NOMO-1 (cell line): ENCODE data around the gene TADA3.

Source experiments
- DNase-seq, 2 experiments: peaks; one replicate each; lab custom pipeline; 2025; ENCODE audit not compliant: unreplicated experiment in 2 of 2; lab: John Stamatoyannopoulos, UW

The TADA3 gene, protein sequence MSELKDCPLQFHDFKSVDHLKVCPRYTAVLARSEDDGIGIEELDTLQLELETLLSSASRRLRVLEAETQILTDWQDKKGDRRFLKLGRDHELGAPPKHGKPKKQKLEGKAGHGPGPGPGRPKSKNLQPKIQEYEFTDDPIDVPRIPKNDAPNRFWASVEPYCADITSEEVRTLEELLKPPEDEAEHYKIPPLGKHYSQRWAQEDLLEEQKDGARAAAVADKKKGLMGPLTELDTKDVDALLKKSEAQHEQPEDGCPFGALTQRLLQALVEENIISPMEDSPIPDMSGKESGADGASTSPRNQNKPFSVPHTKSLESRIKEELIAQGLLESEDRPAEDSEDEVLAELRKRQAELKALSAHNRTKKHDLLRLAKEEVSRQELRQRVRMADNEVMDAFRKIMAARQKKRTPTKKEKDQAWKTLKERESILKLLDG

DNA sequence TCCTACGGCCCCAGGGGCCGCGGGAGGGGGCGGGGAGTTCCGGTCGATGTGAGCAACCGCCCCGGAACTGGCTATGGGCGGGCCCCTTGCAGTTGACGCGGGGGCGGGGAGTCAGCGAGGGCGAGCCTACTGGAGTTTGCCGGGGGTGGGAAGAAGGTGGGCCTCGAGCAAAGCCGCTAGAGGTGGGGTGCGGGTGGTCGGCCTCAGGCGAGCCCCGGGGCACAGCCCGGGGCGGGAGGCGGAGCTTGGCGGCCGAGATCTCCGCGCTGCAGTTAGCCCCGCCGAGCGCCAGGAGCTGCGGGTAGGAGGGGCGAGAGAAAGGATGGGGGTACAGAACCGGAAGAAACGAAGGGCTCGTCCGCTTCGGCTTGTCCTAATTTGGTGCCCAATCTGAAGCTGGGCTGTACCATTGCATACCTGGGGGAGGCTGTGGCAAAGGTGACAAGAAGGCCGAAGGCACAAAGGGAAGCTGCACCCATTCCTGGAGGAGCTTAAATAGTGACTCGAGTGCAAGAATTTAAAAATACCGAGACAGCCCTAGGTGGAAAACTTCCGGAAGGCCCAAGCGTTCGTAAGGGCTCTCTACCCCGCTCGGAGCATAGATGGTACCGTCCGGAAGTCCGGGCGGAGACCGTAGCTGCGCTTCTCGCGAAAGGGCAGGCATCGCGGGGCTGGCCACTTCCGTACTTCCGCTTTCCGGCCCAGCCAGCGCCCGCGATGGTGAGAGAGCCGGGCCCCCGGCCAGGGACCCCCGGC lies at the start of gene TADA3, which contains the start of gene ARPC4:
Gene TADA3 (minus strand): TSS at position 69 of the 756 bp plus-strand sequence. CDS start 1,007 bp downstream, outside the sequence.
Gene ARPC4 (plus strand): TSS at position 678 of the 756 bp plus-strand sequence. CDS start 40 bp downstream, at position 718.
- DNase-seq = peak; percentile 96 to 99

- no peak for DNase-seq
These were observed 48.7 kb upstream of the TADA3 start for GRCh38 chr3:9841015-9841414.

DNA sequence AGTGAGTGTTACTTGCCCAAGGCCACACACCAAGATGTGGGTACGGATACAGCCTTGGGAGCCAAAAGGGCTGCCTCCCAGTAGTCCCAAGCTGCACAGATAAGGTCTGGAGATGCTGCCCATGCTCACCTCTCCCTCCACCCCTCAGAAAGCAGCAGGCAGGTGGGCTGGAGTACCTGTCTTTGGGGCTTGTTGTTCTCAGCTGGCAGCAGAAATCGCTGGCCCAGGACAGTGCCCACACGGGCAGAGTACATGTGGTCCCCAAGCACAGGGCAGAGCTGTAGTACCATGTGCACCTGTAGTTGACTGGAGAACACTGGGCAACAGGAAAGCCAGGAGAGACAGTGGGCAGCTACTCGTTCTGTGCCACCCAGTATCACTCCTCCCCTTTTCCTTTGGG lies 46.6 kb upstream of the TADA3 start:
- no peak for DNase-seq

GRCh38 chr3:9837701-9838582 lies 45.7 kb upstream of the TADA3 start:
- no peak for DNase-seq

DNA sequence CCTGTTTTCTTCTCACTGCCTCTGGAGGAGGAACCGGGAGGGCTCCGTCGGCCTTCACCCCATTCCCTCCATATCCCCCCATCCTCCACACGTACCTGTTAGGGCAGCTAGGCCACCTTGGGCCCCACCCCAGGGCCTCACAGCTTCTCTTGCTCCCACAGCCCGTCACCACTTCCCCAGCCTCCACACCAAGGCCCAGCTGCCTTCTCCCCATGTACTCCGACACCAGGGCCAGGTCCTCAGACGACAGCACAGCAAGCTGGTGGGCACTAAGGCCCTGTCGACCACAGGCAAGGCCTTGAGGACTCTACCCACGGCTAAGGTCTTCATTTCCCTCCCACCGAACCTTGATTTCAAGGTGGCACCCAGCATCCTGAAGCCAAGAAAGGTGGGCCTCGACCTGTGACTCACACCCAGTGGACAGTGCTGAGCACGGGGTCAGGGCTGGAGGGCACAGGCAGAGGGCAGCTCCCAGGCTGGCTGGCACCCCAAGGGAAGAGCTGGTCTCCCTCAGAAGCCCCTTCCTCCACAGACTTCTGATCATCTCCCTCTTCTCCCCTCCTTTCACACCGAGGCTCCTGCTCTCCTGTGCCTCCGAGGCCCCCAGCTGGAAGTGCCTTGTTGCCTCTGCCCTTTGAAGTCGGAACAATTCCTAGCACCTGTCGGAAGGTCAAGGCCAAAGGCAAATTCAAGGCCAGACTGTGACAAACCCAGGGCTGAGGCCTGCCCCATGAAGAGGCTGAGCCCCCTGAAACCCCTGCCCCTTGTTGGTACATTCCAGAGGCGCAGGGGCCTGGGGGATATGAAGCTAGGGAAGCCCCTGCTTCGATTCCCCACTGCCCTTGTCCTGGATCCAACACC lies 42.5 kb upstream of the TADA3 start:
- no peak for DNase-seq

- DNase-seq = no peak
These were observed 40.8 kb upstream of the TADA3 start for GRCh38 chr3:9833078-9833477.

DNA sequence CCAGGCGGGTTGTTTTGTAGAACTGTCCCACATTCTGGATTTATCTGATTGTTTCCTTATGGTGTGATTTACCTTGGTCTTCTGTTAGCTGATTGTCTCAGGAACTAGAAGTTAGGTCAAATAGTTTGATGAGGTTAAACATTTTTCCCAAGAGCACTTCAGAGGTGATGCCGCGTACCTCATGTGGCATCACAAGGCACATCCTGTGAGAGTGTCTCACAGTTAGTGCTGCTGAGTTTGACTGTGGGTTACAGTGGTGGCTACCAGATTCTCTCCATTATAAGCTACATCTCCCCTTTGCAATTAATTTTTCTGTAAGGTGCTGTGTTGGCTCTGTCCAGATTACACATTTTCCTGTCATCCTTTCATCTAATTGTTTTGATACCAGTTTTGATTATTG lies 39.0 kb upstream of the TADA3 start:
- DNase-seq = no peak

DNA sequence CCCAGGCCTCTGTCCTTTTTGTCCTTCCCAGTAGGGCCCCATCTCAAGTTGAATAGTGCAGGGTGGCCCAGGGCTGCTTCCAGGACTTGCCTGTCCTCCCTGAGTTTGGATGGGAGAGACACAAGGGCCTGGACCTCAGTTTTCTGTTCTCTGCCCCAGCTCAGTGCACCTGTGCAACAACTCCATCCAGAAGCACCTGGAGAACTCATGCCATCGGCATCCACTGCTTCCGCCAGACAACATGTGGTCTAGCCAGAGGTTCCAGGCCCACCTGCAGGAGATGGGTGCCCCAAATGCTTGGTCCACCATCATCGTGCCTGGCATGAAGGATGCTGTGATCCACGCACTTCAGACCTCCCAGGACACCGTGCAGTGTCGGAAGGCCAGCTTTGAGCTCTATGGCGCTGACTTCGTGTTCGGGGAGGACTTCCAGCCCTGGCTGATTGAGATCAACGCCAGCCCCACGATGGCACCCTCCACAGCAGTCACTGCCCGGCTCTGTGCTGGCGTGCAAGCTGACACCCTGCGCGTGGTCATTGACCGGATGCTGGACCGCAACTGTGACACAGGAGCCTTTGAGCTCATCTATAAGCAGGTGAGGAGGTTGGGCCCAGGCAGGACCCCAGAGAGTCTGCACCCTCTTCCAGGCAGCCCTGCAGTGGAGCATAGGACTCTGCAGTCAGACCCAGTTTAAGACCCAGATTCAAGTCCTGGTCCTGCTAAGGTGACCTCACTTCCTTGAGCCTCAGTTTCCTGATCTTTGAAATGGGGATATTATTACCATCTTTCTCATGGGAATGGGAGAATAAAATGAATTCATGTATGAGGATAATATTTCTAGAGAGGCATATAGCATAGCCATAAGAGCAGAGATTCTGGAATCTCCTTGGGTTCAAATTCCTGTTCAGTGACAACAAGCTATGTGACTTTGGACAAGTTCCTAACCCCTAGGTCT lies 36.8 kb upstream of the TADA3 start:
- DNase-seq = no peak

DNA sequence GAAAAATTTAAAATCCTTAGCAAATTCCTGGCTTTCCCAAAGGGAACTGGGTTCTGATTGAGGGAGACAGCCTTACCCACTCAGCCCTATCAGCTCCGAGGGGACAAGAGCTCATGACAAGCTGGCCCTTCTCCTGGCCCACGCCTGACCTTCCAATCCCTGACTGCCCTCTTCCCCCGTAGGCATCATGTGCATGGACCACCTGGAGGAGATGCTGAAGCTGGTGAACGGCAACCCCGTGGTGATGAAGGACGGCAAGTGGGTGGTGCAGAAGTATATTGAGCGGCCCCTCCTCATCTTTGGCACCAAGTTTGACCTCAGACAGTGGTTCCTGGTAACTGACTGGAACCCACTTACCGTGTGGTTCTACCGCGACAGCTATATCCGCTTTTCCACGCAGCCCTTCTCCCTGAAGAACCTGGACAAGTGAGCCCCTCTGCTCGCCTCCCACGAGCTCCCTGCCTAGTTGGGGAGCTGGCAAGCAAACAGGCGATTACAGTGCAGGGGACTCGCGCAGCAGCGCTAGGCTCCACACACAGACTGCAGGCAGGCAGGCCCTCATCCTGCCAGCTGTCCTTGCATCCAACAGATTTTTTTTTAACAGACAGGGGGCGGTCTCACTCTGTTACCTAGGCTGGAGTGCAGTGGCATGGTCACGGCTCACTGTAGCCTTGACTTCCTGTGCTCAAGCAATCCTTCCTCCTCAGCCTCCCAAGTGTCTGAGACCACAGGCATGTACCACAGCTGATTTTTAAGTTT lies 34.7 kb upstream of the TADA3 start:
- no peak for DNase-seq

GRCh38 chr3:9825451-9826040 lies 33.3 kb upstream of the TADA3 start:
- no peak for DNase-seq

GRCh38 chr3:9820946-9821345 lies 28.7 kb upstream of the TADA3 start:
- no peak for DNase-seq

- DNase-seq = no peak
These were observed 28.3 kb upstream of the TADA3 start for GRCh38 chr3:9820543-9820942.

- no peak for DNase-seq
These were observed 26.5 kb upstream of the TADA3 start for GRCh38 chr3:9818666-9819335.

DNA sequence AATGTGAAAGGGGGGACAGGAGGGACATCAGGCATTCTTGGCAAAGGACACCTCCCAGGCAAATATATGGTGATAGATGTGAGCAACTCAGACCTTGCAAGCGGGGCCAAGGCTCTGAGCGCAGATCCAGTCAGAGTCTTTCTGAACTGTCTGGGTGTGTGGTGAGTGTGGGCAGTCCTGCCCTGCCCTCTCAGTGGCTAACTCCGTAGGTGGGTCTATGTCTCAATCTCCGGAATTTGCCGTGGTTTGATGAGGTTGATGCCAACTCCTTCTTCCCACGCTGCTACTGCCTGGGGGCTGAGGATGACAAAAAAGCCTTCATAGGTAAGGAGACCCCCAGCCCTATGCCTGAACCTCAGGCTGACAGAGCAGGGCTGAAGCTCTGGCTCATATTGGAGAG lies 25.2 kb upstream of the TADA3 start:
- DNase-seq = no peak

DNA sequence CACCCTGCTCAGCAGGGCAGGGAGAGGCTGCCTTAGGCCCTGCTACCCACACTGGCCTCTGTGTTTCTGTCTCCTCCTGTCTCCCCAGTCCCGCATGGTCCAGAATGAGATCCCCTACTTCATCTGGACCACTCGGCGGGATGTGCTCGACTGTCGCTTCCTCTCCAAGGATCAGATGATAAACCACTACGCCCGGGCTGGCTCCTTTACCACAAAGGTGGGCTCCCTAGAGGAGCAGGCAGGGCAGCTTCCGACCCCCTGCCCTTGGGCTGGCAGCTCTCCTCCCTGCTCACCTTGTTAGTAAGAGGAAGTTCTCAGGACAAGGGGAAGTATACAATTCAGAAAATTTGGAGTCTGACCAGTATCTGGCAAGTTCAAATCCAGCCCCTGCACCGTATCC lies 23.7 kb upstream of the TADA3 start:
- DNase-seq = no peak

DNA sequence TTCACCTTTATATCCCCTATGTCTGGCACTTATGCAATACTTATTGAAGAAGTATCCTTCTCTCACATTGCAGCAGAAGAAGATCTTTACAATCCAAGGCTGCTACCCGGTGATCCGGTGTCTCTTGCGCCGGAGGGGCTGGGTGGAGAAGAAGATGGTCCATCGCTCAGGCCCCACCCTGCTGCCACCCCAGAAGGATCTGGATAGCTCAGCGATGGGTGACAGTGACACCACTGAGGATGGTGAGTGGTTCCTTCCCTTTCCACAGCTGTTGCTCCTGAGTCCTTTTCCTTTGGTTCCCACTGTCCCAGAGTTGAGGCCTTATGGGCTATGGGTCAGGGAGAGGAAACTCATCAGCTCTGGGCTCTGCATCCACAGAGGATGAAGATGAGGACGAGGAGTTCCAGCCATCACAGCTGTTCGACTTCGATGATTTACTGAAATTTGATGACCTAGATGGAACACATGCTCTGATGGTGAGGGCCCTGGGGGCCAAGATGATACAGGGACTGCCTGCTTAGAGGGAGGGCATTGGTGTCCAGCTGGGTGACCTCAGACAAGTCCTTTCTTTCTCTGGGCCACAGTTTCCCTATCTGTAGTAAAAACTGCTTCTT lies 20.7 kb upstream of the TADA3 start:
- no peak for DNase-seq

DNA sequence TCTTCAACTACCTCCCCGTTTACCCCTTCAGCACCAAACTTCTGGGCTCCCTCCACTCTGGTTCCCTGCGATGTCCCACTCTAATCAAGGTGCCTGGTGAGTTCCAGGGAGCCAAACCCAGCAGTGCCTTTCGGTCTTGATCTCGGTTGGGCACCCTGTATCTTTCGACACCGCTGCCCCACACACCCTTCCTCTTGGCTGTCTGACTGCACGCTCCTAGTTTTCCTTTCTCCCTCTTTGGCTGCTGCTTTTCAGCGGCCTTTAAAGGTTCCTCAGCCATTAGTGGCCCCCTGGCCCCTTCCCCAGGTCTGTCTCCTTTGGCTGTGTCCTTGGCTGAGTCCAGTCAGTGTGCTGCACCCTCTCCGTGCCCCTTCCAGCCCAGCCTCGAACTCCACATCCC lies 18.6 kb upstream of the TADA3 start:
- DNase-seq = no peak
